Right lobe of liver (tissue), 4 donors: ENCODE data around the gene GALNT14.

Source experiments
- POLR2A ChIP-seq: fragments of 450-650 bp; IDR thresholded peaks from one replicate; pipeline ENCODE4 v1.6.1; 2017; ENCODE audit warnings: antibody characterized with exemption, mild to moderate bottlenecking
- TF ChIP-seq, protein P1 (sequence below), 4 donors: fragments of 200-600 bp in 3 of 4; fragments of 450-650 bp in 1 of 4; IDR thresholded peaks; one replicate each; pipeline versions ENCODE4 v1.5.1 to v1.8.0; 2016 to 2022; ENCODE audit warnings: antibody characterized with exemption in 4 of 4, mild to moderate bottlenecking in 2 of 4
- donor health status: DM: no; HTN: no; CAD: no.
- donor health status: DM: no; HTN: no; CAD: no.
- donor health status: DM: no; HTN: yes; CAD: no.

DNA sequence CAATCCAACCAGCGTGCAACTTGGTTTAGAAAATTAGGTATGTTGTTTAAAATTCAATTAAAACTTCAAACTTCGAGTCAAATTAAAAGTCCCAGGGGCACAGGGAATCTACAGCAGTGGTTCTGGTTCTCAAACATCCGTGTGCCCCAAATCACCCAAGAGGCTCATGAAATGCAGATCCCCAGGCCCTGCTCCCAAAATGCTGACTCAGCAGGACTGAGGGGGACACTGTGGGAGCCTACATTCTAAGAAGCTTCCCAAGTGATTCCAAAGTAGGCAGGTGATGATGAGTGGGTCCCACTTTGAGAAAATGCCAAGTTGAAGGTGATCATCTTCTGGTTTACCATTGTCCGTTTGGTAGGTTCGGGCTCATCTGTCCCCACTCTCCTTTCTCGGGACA, 82.3 kb downstream of the GALNT14 start:
- no peak for TF ChIP-seq POLR2A
- TF ChIP-seq, protein P1, sequence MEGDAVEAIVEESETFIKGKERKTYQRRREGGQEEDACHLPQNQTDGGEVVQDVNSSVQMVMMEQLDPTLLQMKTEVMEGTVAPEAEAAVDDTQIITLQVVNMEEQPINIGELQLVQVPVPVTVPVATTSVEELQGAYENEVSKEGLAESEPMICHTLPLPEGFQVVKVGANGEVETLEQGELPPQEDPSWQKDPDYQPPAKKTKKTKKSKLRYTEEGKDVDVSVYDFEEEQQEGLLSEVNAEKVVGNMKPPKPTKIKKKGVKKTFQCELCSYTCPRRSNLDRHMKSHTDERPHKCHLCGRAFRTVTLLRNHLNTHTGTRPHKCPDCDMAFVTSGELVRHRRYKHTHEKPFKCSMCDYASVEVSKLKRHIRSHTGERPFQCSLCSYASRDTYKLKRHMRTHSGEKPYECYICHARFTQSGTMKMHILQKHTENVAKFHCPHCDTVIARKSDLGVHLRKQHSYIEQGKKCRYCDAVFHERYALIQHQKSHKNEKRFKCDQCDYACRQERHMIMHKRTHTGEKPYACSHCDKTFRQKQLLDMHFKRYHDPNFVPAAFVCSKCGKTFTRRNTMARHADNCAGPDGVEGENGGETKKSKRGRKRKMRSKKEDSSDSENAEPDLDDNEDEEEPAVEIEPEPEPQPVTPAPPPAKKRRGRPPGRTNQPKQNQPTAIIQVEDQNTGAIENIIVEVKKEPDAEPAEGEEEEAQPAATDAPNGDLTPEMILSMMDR (IDR thresholded peaks at IDR 0.05): no peak
